ENCODE results near the gene MRAP2. TPM values are rescaled to one million over a fixed set of nuclear protein-coding genes. Genes with fewer than 3 reads are reported as not detected.
A peak's percentile ranks its signal among the peaks of the same experiment; 100 is the strongest.

Gene MRAP2
- total RNA-seq, 1 donor from 2014 or later = 47.3 TPM

DNA sequence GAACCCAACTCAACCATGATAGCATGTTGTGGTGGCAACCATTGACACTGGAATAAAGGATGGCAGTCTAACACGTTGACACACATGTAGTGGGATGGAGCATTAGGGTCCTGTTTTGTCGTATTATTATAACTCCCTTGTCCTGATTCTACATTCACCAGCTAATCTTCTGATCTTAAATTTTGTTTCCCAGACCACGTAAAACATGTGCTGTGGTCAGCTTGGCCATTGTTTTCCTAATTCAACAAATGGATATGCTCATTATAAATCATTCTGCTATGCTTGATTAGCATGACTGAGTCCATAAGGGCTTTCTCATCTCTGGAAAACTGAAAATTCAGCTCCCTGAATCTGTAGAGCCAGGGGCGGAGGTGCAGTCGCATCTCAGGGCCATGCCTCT, 15.0 kb downstream of the MRAP2 start:
- Histone ChIP-seq H3K4me3 (no peak overlapping the region), H3K4me1 (peaks cover 8 to 25% of the 10 kb centered on the region in 2 donors), H3K36me3 (peaks cover 0 to 2% of the 10 kb centered on the region in 2 donors), H3K27ac (peak overlapping the region in 1 of 2 donors; percentile 17), H3K27me3 (no peaks in the 10 kb centered on the region), H3K9me3 (no peaks in the 10 kb centered on the region)
- intact Hi-C loops (cut with DNase I) = no loop called here
- no peak for DNase-seq (ENCODE audit: low spot score in 2 of 2)
- TF ChIP-seq, protein P1, sequence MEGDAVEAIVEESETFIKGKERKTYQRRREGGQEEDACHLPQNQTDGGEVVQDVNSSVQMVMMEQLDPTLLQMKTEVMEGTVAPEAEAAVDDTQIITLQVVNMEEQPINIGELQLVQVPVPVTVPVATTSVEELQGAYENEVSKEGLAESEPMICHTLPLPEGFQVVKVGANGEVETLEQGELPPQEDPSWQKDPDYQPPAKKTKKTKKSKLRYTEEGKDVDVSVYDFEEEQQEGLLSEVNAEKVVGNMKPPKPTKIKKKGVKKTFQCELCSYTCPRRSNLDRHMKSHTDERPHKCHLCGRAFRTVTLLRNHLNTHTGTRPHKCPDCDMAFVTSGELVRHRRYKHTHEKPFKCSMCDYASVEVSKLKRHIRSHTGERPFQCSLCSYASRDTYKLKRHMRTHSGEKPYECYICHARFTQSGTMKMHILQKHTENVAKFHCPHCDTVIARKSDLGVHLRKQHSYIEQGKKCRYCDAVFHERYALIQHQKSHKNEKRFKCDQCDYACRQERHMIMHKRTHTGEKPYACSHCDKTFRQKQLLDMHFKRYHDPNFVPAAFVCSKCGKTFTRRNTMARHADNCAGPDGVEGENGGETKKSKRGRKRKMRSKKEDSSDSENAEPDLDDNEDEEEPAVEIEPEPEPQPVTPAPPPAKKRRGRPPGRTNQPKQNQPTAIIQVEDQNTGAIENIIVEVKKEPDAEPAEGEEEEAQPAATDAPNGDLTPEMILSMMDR (IDR thresholded peaks at IDR 0.05) = no peak

GRCh38 chr6:84050408-84050807, 16.8 kb downstream of the MRAP2 start:
- Histone ChIP-seq H3K27ac (peak overlapping the region; percentile 76 to 79), H3K36me3 (no peaks in the 10 kb centered on the region), H3K27me3 (no peaks in the 10 kb centered on the region), H3K4me3 (no peak overlapping the region), H3K4me1 (peaks cover 3 to 29% of the 10 kb centered on the region in 2 donors), H3K9me3 (no peaks in the 10 kb centered on the region)
- TF ChIP-seq, protein P1 (IDR thresholded peaks at IDR 0.05) = no peak
- intact Hi-C loops (cut with DNase I) = loop anchor here (2.0 to 10.0 kb wide), 2 partner anchors 16 to 166 kb away; no protein-coding TSS in a partner anchor
- DNase-seq (ENCODE audit: low spot score in 2 of 2) = no peak

GRCh38 chr6:84052204-84052882, 18.8 kb downstream of the MRAP2 start:
- peaks cover 3 to 32% of the 10 kb centered on the region in 2 donors for H3K4me1 ChIP-seq
- no peaks in the 10 kb centered on the region for H3K36me3 ChIP-seq
- TF ChIP-seq, protein P1 (IDR thresholded peaks at IDR 0.05) = no peak
- intact Hi-C loops (cut with DNase I) = loop anchor here (10.0 kb wide), 1 partner anchor 168 kb away; no protein-coding TSS in a partner anchor
- peak; percentile 40 to 85 for DNase-seq (ENCODE audit: low spot score in 2 of 2)
- peak overlapping the region in 1 of 2 donors; percentile 32 for H3K4me3 ChIP-seq
- H3K27ac ChIP-seq = peak overlapping the region; percentile 76 to 79
- H3K27me3 ChIP-seq = no peaks in the 10 kb centered on the region
- no peaks in the 10 kb centered on the region for H3K9me3 ChIP-seq

DNA sequence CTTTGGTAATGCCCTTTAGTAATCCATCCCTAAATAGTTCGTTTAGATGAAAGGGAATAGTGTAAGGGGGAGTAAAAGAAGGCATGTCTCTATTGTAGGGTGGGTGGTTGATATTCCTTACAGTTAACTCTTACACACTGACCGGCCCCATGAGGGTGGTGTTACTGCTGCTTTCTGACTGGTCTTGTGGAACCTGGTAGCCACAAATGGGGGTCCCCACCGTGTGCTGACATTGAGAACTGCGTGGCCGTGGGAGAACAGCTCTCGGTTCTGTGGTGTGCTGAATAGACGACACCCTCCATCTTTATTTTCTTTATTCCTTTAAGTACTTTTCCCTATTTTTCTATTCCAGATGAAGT, 19.3 kb downstream of the MRAP2 start:
- Histone ChIP-seq H3K27ac (peak overlapping the region; percentile 20 to 79), H3K4me1 (peaks cover 3 to 32% of the 10 kb centered on the region in 2 donors)

DNA sequence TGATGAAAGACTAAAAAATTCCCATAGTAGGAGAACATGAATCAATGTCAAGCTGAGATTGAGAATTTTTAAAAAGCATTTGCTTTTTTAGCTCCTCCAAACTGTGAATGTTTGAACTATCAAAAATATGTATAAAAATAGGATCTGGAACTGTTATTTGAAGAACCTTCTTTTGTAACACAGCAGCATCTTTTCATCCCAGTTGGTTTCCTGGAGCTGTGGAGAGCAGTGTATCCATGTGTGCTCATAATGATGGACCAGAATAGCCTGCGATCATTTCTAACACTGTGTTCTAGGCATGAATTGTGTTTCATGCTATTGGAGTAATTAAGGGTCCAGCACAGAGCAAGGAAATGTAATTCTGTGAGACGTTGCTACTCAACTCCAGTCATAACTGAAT, 22.1 kb downstream of the MRAP2 start:
- Histone ChIP-seq H3K36me3 (peaks cover 0 to 5% of the 10 kb centered on the region in 2 donors), H3K9me3 (no peaks in the 10 kb centered on the region), H3K4me1 (peaks cover 3 to 31% of the 10 kb centered on the region in 2 donors), H3K27ac (peak overlapping the region in 1 of 2 donors; percentile 12), H3K27me3 (no peaks in the 10 kb centered on the region), H3K4me3 (no peak overlapping the region)
- no peak for DNase-seq (ENCODE audit: low spot score in 2 of 2)
- intact Hi-C loops (cut with DNase I) = loop anchor here (10.0 kb wide), 1 partner anchor 171 kb away; no protein-coding TSS in a partner anchor
- TF ChIP-seq, protein P1 (IDR thresholded peaks at IDR 0.05) = no peak

More for the DNA sequence above, 19.3 kb downstream of the MRAP2 start:
- TF ChIP-seq, protein P1 (IDR thresholded peaks at IDR 0.05) = no peak
- Histone ChIP-seq H3K36me3 (no peaks in the 10 kb centered on the region), H3K4me3 (no peak overlapping the region), H3K27me3 (no peaks in the 10 kb centered on the region), H3K9me3 (no peaks in the 10 kb centered on the region)
- no peak for DNase-seq (ENCODE audit: low spot score in 2 of 2)
- intact Hi-C loops (cut with DNase I) = loop anchor here (10.0 kb wide), 1 partner anchor 168 kb away; no protein-coding TSS in a partner anchor
